ENCODE measurements around the gene SIGLEC15. TPM values are rescaled to one million over a fixed set of nuclear protein-coding genes. Genes with fewer than 3 reads are reported as not detected.

The SIGLEC15 gene
- total RNA-seq, 2 experiments from 2014 or later: not detected

DNA sequence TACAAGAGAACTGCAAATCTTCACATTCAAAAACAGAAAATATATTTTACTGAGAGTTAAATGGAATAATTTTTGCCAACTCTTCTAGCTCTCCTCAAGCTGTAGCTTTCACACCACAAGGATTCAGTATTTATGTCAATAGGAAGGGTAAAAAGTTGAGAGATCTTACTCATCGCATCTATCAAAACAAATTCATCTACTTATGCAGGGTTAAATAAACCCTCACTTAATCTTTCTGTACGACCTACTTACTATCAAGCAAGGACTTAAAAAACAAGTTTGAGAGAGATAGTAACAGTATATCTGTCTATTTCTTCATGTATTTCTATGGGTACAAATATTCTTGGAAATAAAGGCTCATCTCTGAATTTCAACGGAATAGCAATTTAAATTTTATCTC is 35.5 kb downstream of the SIGLEC15 start:
- POLR2A ChIA-PET: no interaction called here
- peaks cover 3% of the 10 kb centered on the region for H3K9me3 Mint-ChIP-seq
- H3K4me1 Mint-ChIP-seq: no peaks in the 10 kb centered on the region
- DNase-seq (no peak), ATAC-seq (ENCODE audit: low read depth) (no peak)
- H3K27ac Mint-ChIP-seq: no peak overlapping the region
- no peak overlapping the region for H3K4me3 Mint-ChIP-seq
- peaks cover 47% of the 10 kb centered on the region for H3K36me3 Mint-ChIP-seq
- no peaks in the 10 kb centered on the region for H3K27me3 Mint-ChIP-seq

GRCh38 chr18:45861926-45862325 is 36.5 kb downstream of the SIGLEC15 start:
- Mint-ChIP-seq H3K4me1 (no peaks in the 10 kb centered on the region), H3K9me3 (peaks cover 3% of the 10 kb centered on the region), H3K36me3 (peaks cover 53% of the 10 kb centered on the region), H3K4me3 (no peak overlapping the region), H3K27me3 (no peaks in the 10 kb centered on the region), H3K27ac (no peak overlapping the region)
- ATAC-seq (ENCODE audit: low read depth) (no peak), DNase-seq (no peak)
- POLR2A ChIA-PET: no interaction called here

GRCh38 chr18:45863469-45863868 is 38.0 kb downstream of the SIGLEC15 start:
- no peak for DNase-seq
- no peaks in the 10 kb centered on the region for H3K27me3 Mint-ChIP-seq
- no peak overlapping the region for H3K27ac Mint-ChIP-seq
- H3K4me3 Mint-ChIP-seq: no peak overlapping the region
- peaks cover 3% of the 10 kb centered on the region for H3K9me3 Mint-ChIP-seq
- POLR2A ChIA-PET: no interaction called here
- no peak for ATAC-seq (ENCODE audit: low read depth)
- H3K36me3 Mint-ChIP-seq: peaks cover 59% of the 10 kb centered on the region
- no peaks in the 10 kb centered on the region for H3K4me1 Mint-ChIP-seq

DNA sequence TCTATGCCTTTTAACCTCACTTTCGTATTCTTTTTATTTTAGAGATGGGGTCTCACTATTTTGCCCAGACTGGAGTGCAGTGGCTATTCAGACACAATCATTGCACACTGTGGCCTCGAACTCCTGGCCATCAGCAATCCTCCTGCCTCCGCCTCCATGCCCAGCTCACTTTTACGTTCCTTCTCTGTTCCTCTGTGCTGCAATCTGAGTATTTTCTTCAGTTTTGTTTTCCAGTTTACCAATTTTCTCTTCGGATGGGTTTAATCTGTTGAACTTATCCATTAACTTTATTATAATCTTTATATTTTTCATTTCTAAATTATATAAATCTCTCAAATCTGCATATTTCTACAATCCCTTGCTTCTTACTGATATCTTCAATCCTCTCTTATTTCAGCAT is 38.6 kb downstream of the SIGLEC15 start:
- peaks cover 3% of the 10 kb centered on the region for H3K9me3 Mint-ChIP-seq
- no peaks in the 10 kb centered on the region for H3K27me3 Mint-ChIP-seq
- H3K36me3 Mint-ChIP-seq: peaks cover 59% of the 10 kb centered on the region
- POLR2A ChIA-PET: no interaction called here
- H3K27ac Mint-ChIP-seq: no peak overlapping the region
- H3K4me3 Mint-ChIP-seq: no peak overlapping the region
- ATAC-seq (ENCODE audit: low read depth) (no peak), DNase-seq (no peak)
- no peaks in the 10 kb centered on the region for H3K4me1 Mint-ChIP-seq

DNA sequence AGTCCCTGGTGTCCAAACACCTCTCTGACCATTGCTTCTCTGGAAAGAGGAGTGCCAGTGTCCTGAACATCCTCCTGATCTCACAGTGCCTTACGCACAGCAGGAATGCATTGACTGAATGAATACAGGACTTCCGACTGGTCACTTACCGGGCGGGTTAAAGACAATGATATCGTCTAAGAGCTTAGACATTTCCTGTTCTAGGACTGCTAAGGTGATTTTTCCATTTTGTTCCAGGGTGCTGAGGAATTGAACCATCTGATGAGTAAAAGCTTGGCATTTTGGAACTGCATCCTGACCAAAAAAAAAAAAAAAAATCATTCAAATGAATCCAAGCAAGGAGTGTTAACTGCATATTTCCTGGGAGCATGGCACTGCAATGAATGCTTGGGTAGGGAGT is 40.0 kb downstream of the SIGLEC15 start:
- Mint-ChIP-seq H3K36me3 (peaks cover 62% of the 10 kb centered on the region), H3K9me3 (peaks cover 3% of the 10 kb centered on the region), H3K27me3 (no peaks in the 10 kb centered on the region), H3K4me1 (no peaks in the 10 kb centered on the region), H3K27ac (no peak overlapping the region), H3K4me3 (no peak overlapping the region)
- POLR2A ChIA-PET: no interaction called here
- no peak for ATAC-seq (ENCODE audit: low read depth)
- no peak for DNase-seq

DNA sequence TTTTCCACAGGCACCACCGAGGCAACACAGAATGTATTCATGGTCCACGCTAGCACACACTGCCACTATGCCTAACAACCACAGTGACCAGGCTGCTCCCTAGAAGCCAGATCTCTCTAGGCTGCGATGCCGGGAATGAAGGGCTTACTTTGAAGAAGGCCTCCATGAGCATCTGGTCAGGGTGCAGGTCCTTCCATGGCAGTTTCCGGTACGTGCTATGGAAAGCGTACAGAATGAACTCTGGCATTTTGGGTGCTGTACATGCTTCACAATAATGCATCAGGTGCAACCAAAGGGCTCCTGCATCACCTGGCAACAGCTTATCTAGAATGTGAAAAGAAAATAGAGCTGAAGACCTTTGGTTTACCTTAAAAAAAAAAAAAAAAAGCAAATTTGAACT is 44.9 kb downstream of the SIGLEC15 start:
- no peaks in the 10 kb centered on the region for H3K27me3 Mint-ChIP-seq
- ATAC-seq (ENCODE audit: low read depth): no peak
- peaks cover 23% of the 10 kb centered on the region for H3K4me1 Mint-ChIP-seq
- POLR2A ChIA-PET: no interaction called here
- peaks cover 79% of the 10 kb centered on the region for H3K36me3 Mint-ChIP-seq
- no peak for DNase-seq
- H3K4me3 Mint-ChIP-seq: no peak overlapping the region
- no peak overlapping the region for H3K27ac Mint-ChIP-seq
- peaks cover 16% of the 10 kb centered on the region for H3K9me3 Mint-ChIP-seq

DNA sequence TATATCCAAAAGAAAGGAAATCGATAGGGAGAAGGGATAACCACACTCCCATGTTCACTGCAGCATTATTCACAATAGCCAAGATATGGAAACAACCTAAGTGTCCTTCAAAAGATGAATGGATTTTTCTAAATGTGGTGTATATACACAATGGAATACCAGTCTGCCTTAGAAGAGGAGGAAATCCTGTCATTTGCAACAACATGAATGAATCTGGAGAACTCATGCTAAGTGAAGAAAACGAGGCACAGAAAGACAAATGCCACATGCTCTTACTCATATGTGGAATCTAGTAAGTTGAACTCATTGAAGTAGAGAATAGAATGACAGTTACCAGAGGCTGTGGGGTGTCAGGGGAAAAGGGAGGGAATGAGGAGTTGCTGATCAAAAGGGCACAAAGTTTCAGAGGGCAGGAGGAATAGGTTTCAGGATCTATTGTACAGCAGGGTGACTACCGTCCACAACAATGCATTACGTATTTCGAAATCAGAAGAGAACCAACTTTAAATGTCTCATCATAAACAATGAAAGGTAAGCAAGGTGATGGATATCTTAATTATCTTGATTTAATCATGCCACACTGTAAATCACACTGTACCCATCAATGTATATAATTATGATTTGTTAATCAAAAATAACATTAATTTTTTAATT is 46.1 kb downstream of the SIGLEC15 start:
- POLR2A ChIA-PET: no interaction called here
- DNase-seq (no peak), ATAC-seq (ENCODE audit: low read depth) (no peak)
- H3K36me3 Mint-ChIP-seq: peaks cover 76% of the 10 kb centered on the region
- no peaks in the 10 kb centered on the region for H3K27me3 Mint-ChIP-seq
- peaks cover 16% of the 10 kb centered on the region for H3K9me3 Mint-ChIP-seq
- no peak overlapping the region for H3K27ac Mint-ChIP-seq
- H3K4me1 Mint-ChIP-seq: peaks cover 24% of the 10 kb centered on the region
- no peak overlapping the region for H3K4me3 Mint-ChIP-seq

DNA sequence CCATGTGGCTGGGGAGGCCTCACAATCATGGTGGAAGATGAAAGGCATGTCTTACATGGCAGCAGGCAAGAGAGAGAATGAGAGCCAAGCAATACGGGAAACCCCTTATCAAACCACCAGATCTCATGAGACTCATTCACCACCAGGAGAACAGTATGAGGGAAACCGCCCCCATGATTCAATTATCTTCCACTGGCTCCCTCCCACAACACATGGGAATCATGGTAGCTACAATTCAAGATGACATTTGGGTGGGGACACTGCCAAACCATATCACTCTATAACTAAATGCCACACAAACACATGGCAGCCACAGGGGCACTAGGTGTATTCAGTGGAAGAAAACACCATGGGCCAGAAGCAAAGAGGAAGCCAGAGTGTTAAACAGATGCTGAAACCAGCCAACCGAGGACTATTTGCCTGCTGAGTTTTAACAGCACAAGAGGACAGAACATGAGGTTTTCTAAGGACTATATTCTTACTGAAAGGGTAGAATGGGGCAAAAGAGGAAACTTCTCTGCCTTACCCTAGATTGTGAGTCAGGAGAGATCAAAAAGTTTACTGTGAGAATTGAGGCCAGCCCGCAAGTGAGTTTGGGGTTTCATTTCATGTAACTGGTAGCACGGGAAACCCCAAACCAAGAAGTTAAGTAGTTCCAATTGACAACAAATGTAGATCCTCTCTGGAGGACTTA is 49.2 kb downstream of the SIGLEC15 start:
- H3K4me3 Mint-ChIP-seq: peak overlapping the region; percentile 63
- peak; percentile 88 for ATAC-seq (ENCODE audit: low read depth)

GRCh38 chr18:45876161-45876560 is 50.7 kb downstream of the SIGLEC15 start:
- Mint-ChIP-seq H3K4me1 (peaks cover 30% of the 10 kb centered on the region), H3K27ac (no peak overlapping the region), H3K36me3 (peaks cover 56% of the 10 kb centered on the region), H3K27me3 (no peaks in the 10 kb centered on the region), H3K4me3 (no peak overlapping the region), H3K9me3 (peaks cover 15% of the 10 kb centered on the region)
- POLR2A ChIA-PET: interaction anchor here (0.7 kb wide), 1 partner anchor 101 kb away, joined by 3 read pairs; no protein-coding TSS in a partner anchor
- DNase-seq (no peak), ATAC-seq (ENCODE audit: low read depth) (no peak)

More for the DNA sequence above, 49.2 kb downstream of the SIGLEC15 start:
- peaks cover 16% of the 10 kb centered on the region for H3K9me3 Mint-ChIP-seq
- H3K27me3 Mint-ChIP-seq: no peaks in the 10 kb centered on the region
- POLR2A ChIA-PET: no interaction called here
- peaks cover 68% of the 10 kb centered on the region for H3K36me3 Mint-ChIP-seq
- DNase-seq: peak; percentile 47
- peaks cover 25% of the 10 kb centered on the region for H3K4me1 Mint-ChIP-seq
- H3K27ac Mint-ChIP-seq: peak overlapping the region; percentile 88

DNA sequence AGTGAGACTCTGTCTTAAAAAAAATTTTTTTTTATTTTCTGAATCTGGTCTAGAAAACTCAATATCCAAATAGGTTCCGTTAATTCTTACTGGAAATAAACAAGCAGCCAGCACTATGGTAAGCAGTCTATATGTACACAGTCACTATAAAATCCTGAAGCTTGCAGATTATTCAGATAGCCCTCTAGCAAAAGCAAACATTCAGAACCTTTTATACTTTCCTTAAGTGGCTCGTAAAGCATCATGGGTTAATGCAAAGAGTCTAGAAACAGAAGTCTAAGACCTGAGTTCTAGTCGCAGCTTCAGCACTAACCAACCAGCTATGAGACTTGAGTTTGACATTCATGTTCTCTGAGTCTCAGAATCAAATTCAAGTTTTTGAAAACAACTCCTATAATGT is 51.9 kb downstream of the SIGLEC15 start:
- no peak overlapping the region for H3K27ac Mint-ChIP-seq

GRCh38 chr18:45879681-45880655 is 54.5 kb downstream of the SIGLEC15 start:
- POLR2A ChIA-PET: interaction anchor here (0.6 kb wide), 2 partner anchors 214 to 232 kb away, joined by 3 read pairs; no protein-coding TSS in a partner anchor
- peaks cover 10% of the 10 kb centered on the region for H3K4me1 Mint-ChIP-seq
- H3K27ac Mint-ChIP-seq: peak overlapping the region; percentile 18
- H3K36me3 Mint-ChIP-seq: peaks cover 21% of the 10 kb centered on the region
- peak; percentile 85 for ATAC-seq (ENCODE audit: low read depth)
- peaks cover 2% of the 10 kb centered on the region for H3K9me3 Mint-ChIP-seq
- peak; percentile 85 for DNase-seq
- H3K27me3 Mint-ChIP-seq: no peaks in the 10 kb centered on the region
- H3K4me3 Mint-ChIP-seq: no peak overlapping the region

More for the DNA sequence above, 51.9 kb downstream of the SIGLEC15 start:
- ATAC-seq (ENCODE audit: low read depth): no peak
- DNase-seq: no peak
- H3K27me3 Mint-ChIP-seq: no peaks in the 10 kb centered on the region
- H3K9me3 Mint-ChIP-seq: peaks cover 10% of the 10 kb centered on the region
- POLR2A ChIA-PET: interaction anchor here (1.4 kb wide), 1 partner anchor 215 kb away, joined by 3 read pairs; no protein-coding TSS in a partner anchor
- H3K36me3 Mint-ChIP-seq: peaks cover 45% of the 10 kb centered on the region
- no peak overlapping the region for H3K4me3 Mint-ChIP-seq
- peaks cover 27% of the 10 kb centered on the region for H3K4me1 Mint-ChIP-seq

DNA sequence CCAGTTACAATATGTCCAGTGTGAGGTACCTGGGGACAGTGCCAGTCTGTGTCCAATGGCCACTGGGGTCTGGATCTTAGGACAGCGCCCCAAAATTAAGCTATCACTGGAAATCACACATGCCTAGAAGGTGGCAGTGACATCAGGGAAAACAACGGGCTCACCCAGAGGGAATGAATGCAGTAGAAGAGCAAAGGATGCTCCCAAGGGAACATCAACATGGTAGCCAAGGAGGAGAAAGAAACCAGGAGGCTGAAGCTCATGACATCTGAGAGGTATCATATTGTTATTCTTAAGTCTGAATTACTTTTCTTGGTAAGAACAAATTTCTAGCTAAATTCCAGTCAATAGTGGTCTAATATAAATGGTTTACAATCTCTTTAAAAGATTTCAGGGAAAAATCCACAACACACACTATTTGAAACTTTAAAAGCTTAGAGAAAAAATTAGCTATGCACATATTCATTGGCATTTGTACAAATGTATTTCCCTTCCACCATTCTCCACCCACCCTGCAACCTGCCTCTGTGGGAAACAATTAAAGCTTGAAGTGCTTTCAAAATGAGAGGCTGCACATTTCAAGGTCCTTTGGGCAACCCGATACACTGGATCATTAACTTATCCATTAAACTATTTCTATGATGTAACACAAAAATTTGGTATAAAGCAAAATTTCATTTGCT is 55.5 kb downstream of the SIGLEC15 start:
- no peak for DNase-seq
- Mint-ChIP-seq H3K4me1 (peaks cover 5% of the 10 kb centered on the region), H3K4me3 (no peak overlapping the region), H3K27ac (no peak overlapping the region), H3K27me3 (no peaks in the 10 kb centered on the region), H3K36me3 (peaks cover 16% of the 10 kb centered on the region), H3K9me3 (no peaks in the 10 kb centered on the region)
- POLR2A ChIA-PET: no interaction called here
- no peak for ATAC-seq (ENCODE audit: low read depth)

GRCh38 chr18:45887585-45887984 is 62.1 kb downstream of the SIGLEC15 start:
- H3K27me3 Mint-ChIP-seq: no peaks in the 10 kb centered on the region
- H3K27ac Mint-ChIP-seq: no peak overlapping the region
- no peaks in the 10 kb centered on the region for H3K4me1 Mint-ChIP-seq
- peaks cover 9% of the 10 kb centered on the region for H3K36me3 Mint-ChIP-seq
- H3K4me3 Mint-ChIP-seq: no peak overlapping the region
- POLR2A ChIA-PET: no interaction called here
- DNase-seq (no peak), ATAC-seq (ENCODE audit: low read depth) (no peak)
- no peaks in the 10 kb centered on the region for H3K9me3 Mint-ChIP-seq

All from activated naive CD8-positive, alpha-beta T cell treated with anti-CD3 and anti-CD28 coated beads, Interleukin-2, amount 10 ng/mL, durations not matched to agents 7 days and 5 days (primary cell).